ENCODE measurements around the gene HSCB.
"Not testable (repeated sequence)": the region's sequence is repeated elsewhere in the genome, so short reads cannot be mapped to it uniquely, and the experiment has no call there.

Gene HSCB

DNA sequence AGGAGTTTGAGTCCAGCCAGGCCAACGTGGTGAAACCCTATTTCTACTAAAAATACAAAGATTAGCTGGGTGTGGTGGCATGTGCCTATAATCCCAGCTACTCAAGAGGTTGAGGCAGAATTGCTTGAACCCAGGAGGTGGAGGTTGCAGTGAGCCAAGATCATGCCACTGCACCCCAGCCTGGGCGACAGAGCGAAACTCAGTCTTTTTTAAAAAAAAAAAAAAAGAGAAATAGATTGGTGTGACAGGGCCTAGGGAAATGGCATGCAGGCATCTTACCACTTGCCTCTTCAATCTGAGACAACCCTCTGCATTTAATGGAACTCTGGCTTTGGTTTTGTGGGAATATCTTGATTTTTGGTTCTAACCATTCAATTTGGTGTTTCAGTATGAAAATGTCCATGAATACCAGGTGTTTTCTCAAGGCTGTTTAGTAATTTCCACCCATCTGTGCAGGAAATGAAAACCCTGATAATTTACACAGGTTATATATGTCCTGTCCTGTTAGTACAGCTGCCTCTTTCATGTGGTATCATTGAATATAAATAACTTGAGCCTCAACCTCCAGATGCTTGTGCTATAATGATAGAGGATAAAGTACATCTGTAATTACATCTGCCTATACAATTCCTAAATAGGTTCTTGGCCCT lies 50.1 kb downstream of the HSCB start:
- DNase-seq (ENCODE audit: low read depth), result no peak

DNA sequence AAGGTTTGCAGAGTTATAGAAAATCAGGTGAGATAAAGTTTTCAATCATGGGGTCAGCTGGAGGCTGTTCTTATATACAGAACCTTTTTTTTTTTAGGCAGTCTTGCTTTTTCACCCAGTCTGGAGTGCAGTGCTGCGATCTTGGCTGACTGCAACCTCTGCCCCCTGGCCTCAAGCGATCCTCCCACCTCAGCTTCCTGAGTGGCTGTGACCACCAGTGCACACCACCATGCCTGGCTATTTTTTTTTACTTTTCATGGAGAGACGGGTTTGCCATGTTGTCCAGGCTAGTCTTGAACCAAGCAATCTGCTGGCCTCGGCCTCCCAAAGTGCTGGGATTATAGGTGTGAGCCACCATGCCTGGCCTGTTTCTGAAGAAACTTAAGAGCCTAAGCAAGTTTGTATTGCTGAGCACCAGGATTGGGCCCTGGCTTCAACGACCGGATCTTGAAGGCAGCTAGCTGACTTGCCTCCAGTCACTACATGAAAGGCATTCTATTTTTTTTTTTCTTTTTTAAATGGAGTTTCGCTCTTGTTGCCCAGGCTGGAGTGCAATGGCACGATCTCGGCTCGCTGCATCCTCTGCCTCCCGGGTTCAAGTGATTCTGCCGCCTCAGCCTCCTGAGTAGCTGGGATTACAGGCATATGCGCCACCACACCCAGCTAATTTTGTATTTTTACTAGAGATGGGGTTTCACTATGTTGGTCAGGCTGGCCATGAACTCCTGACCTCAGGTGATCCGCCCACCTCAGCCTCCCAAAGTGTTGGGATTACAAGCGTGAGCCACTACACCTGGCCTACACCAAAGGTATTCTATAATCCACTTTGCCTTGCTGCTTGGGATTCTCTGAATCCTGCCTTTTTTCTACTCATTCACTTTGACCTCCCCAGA lies 50.9 kb downstream of the HSCB start:
- DNase-seq (ENCODE audit: low read depth), result no peak

DNA sequence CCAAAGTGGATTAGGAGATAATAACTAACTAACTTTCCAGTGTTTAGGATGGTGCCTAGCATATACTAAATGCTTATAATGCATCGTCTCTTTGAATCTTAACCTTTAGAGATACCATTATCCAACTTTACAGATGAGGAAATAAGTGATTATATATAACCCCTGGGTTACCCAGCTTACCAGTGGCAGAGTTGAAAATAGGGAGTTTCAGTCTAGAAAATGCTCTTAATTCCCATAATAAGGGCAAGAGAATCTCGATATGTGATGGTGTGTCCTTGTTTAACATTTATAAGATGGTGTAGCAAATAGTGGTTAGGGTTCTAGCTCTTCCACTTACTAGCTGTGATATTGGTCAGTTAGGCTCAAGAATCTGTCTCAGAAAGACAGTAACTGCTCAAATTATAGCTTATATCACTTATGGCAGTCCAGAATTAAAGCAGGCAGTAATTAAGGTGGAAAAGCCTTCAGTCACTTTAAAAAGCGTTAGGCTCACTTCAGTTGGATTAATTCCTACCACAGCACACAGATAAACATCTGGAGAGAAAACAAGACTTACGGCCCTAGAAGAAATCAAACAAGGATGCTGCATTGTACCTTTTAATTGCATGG lies 52.2 kb downstream of the HSCB start:
- DNase-seq (ENCODE audit: low read depth), result no peak

DNA sequence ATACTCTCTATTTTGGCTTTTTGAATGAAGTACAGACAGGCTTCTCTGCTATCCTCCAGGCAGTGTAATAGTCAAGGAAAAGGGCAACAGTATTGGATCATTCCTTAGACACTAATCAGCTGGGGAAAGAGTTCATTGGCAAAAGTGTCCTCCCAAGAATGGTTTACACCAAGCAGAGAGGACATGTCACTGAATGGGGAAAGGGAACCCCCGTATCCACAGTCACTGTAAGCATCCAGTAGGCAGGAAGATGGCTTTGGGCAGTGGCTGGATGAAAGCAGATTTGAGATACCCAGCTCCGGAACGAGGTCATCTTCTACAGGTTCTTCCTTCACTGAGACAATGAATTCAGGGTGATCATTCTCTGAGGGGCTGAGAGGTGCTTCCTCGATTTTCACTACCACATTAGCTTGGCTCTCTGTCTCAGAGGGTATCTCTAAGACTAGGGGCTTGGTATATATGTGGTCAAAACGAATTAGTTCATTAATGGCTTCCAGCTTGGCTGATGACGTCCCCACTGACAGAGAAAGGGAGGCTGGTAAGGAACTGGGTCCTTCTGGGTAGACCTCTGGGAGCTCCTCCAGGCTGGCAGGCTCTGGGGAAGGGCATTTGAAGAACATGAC lies 53.3 kb downstream of the HSCB start:
- DNase-seq (ENCODE audit: low read depth), result no peak

DNA sequence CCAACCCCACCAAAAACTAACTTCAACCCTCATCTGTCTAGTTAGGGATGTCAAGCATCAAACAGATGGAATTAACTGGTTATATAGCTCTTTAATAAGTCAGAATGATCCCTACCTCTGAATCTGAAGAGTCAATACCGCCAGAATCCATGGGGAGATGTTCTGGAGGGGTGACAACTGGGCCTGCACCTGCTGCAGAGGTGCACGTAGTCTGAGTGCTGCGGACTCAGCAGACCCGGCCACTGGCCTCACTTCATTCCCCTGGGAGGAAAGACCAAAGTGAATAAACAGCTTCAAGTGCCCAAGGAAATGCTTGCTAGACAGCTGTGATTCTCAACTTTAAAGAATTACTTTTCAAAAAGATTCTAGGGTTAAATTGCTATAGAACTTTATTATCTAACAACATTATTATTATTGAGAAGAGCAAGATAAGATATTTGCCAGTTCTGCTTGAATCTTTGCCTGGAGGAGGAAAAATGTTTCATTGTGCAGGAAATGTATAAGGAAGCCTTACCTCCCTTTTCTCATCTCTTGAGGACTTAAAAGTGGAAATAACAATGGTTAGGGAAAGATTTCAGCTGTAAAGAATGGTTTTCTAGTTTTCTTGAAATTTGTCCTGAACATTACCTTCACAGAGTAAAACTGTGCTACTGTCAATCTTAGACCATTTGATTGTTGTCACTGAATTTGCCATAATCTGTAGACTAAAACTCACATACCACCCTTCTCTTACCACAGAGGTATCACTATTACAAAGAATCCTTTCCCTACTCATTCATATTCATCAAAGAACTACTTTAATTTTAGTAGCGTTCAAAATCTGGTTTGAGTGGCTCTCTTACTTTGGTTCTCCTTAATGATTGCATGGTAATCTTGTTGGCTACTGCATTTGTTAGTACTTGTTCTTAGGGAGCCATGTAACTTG lies 54.4 kb downstream of the HSCB start:
- no peak for DNase-seq (ENCODE audit: low read depth)

DNA sequence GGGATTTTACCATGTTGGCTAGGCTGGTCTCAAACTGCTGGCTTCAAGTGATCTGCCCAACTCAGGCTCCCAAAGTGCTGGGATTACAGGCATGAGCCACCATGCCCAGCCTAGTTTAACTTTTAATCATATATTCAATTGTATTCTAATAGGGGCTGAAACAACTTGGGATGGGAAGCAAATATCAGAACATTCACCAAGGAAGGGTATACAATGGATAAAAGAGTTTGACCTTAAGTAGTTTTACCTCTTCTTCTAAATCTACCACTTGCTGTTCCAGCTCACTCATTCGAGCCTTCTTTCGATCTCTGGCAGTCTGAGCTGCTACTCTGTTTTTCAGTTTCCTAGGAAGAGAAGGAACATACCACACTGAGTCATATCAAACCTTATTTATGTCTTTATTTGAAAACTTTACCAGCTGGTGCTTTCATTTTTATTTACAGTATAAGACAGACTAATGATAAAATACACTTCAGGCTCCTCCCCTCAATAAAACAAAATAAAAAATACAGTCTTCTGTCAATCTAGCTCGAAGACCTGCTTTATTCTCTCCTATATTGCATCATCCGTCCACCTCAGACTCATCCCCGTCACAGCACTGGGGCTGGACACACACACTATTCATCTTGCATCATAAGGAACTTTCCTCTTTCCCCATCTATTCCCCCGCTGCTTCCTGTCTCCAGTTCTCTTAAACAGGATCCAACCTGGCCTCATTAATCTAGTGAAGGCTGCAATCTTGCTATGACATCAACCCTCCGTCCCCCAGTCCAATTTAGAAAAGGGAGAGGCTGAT lies 57.2 kb downstream of the HSCB start:
- no peak for DNase-seq (ENCODE audit: low read depth)

DNA sequence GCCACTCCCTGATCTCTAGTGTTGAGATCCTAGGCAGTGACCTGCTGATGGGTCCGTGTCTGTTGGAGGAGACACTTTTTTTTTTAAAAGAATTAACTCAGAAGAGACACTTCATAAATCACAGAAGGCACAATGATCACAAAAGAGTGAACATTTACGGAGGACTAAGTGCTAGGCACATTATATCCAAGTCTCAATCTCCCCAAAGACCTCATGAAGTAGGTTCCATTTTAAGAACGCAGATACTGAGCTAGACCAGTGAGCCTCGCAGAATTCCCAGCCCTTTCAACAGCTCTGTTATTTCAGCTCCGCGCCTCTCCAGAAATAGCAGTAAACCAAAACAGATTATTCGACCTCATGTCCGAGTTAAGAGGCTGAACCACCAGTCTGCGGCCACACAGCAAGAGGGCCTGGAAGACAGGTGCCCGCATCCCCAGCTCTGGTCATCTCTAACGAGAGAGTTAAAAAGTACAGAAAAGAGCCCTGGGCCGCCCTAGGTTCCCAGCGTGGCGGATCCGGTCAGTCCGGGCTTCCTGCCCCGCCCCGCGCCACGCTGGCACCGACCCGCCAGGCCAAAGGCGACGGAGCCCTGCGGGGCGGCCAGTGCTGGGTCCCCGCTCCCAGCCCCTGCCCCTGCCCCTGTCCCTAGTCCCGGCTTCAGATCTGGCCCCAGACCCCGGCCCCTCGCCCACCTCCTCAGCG lies 57.9 kb downstream of the HSCB start:
- DNase-seq (ENCODE audit: low read depth), result no peak

DNA sequence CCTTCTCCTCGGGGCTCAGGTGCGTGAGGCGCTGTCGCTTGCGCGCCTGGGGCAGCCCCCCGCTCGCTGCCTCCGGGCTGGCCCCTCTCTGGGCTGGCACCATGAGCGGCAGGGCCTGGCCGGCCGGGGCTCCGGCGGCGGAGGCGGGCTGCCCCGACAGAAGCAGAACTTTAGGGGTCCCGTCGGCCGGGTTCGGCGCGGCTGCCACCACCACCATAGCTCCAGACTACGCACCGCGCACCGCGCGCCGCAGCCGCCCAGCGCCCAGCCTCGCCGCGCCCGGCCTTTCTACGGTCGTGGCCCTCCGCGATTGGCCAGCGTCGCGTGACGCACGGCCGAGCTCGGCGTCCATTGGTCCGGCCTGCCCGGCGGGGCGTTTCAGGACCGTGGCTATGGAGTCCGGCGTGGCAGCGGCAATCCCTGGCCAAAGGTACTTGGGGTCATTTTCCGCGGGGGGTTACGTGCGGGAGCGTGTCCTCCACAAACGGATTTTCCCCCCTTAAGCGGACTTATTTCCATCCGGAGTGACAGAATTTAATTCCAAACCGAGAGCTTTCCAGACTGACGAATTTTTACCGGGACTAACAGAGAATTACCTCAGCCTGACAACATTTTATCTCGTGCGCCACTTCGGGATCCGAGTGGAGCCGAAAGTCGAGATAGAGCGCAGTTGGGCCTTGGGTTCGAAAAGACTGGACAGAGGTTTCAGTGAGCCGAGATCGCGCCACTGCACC lies 58.6 kb downstream of the HSCB start, which contains the start of gene XBP1:
TSS of gene XBP1 (minus strand) at position 262 of the 734 bp plus-strand sequence.
- peak; percentile 85 for DNase-seq (ENCODE audit: low read depth)

DNA sequence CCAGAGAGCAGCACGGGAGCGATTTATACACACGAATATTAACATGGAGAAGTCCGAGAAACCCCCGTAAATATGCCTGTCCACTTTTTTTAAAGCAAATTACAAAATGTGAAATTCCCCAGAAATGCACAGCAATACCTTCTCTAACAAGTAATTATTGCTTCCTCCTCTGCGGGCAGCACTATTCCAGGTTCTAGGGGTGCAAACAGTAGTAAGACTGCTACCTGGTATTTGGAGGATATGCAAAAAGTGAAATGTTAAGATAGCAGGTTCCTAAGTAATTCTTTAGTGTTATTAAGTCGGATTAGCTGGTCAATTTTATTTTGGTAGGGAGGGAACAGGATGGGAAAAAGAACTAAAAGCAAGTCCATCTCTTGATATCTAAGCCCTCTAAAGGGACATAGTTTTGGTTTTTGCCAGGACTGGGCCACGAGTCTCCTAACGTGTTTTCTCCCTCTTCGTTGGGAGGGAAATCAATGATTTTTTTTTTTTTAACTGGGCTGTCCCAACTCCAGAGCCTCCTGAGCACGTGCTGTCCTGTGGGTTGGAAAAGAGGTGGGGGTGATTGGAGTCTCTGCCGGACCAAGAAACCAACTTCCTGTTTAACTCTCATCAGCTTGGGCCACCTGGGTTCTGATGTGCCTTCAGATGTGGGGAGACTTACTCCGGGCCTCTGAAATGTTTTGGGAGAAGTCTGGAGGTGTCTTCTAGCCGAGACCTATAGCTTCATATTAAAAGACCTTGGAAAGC lies 60.2 kb downstream of the HSCB start:
- no peak for DNase-seq (ENCODE audit: low read depth)

DNA sequence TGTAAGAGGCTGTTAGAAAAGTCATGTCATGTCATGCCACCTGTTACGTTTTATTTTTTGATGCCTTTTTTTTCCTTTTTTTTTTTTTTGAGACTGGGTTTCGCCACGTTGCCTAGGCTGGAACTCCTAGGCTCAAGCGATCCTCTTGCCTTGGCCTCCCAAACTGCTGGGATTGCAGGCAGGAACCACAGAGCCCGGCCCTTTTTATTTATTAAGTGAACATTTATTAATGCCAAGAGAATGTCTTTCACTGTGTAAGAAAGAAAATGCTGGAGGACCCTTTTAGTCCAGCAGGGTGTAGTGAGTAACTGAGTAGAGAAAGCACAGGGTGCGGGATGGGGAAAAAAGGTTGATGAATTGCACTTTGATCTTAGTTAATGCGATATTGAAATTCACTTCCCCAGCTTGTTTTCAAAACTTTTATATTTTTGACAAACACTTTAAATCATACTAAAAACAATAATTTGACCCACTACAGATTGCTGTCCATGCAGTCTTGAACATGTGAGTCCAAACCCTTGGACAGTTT lies 60.8 kb downstream of the HSCB start:
- no peak for DNase-seq (ENCODE audit: low read depth)

DNA sequence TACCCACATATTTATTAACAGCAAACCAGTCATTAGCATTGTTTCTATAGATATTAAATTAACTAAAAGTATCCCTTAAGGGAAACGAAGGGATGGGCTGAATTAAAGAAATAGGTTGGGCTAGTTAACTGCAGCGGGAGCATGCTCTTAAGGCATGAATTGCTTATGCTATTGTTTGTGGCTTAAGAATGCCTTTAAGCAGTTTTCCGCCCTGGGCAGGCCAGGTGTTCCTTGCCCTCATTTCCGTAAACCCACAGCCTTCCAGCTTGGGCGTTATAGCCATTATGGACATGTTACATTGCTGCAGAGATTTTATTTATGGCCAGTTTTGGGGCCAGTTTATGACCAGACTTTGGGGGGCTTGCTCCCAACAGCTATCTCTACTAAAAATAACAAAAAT lies 63.6 kb downstream of the HSCB start:
- DNase-seq (ENCODE audit: low read depth), result not testable (repeated sequence)

Measured in activated T-cell treated with anti-CD3 and anti-CD28 coated beads for 24 hours (primary cell).